HG02884 (cell line): ENCODE results near the gene THSD7B.
"Not testable (repeated sequence)": the region's sequence is repeated elsewhere in the genome, so short reads cannot be mapped to it uniquely, and the experiment has no call there.

ENCODE experiments used
- ATAC-seq: cut with Tn5 transposase; IDR thresholded peaks from one replicate; pipeline ENCODE4 v1.9.1; 2021; ENCODE audit warnings: mild to moderate bottlenecking, moderate library complexity; ENCODE audit not compliant: unreplicated experiment

THSD7B gene

DNA sequence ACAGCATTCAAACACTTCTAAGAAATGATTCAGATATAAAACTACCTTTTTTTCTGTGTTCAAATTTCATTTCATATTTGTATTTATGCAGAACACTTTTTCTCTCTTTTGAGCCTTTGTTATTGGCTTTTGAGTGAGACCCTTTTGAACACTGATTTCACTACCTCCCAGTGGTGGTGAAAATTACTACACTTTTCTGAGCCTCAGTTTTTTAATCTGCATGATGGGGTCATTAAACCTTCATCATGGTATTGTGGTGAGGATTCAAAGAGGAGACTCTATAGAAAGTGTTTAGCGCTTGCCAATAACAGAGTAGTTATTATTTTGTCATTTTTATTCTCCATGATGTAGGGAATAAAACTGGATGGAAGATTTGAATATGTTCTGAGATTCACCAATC lies 169.8 kb downstream of the THSD7B start:
- no peak for ATAC-seq

DNA sequence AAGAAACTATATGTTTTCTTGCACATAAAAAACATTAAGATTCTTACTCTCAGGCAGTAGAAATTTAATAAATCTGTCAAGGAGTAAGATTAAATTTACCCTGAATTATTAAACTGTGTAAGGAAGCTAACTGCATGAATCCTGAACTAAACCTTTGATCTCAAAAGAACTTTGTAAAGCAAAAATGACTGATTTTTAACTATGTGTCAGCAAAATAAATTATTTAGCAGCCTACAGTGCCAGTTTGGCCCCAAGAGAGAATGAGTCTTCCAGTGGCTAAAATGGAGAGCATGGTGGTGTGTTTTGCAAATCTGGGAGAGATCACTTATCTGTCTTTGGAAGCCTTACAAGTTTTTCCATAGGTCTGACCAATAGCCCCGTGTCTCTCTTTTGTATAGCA lies 190.7 kb downstream of the THSD7B start:
- no peak for ATAC-seq

DNA sequence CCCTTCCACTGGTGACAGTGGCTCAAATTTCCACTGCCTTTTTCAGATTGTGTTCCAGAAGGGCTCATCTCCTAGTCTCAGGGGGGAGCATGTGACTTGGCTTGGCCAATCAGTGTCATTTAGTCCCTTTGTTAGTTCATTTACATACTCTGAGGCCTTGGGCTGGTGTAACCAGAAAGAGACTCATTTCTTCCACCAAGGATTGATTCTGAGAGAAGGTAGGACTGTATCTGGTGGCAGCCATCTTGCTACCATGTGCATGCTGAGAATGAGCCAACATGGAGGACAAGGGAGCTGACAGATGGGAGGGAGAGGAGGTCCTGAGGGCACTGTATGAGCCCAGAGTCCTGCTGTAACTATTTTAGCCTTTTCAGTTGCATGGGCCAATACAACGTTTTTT lies 191.7 kb downstream of the THSD7B start:
- ATAC-seq, result no peak

DNA sequence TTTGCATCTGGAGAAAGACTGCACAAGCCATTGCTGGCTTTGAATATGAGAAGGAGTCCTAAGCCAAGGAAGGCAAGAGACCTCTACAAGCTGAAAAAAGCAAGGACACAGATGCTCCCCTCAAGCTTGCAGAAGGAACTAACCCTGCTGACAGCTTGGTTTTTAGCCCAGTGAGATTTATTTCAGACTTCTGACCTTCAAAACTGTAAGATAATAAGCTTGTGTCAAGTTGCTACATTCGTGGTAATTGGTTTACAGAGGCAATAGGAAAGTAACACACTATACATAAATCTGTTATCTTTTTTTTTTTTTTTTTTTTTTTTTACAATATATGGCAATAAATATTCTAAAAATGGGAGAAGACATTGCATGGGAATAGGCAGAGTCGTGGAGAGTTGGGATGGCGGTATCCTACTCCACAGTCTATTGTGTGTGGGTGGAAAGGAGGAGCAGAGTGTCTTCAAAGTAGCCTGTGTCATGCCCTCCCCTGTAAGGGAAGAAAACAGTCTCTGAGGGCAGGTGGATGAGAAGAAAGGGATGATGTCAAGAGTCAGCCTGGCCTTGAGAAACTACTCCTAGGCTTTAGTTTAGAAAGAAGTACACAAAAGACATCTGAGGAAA lies 196.9 kb downstream of the THSD7B start:
- no peak for ATAC-seq

DNA sequence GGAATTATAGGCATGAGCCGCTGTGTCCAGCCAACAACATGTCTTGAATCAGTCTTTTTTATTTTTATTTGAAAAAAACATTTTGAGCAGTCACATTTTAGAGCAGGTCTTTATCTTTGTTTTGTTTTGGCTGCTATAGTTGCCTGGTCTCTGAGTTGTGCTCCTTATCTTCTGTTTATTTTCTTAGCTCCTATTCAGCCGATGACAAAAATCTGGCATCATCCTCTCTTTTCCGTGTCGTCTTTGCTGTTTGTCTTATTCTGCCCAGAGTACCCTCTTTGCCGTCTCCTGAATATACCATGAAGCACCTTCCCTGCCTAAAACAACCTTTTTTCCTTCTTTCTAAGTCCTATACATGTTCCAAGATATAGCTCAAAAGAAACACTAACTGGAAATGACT lies 201.1 kb downstream of the THSD7B start:
- no peak for ATAC-seq

DNA sequence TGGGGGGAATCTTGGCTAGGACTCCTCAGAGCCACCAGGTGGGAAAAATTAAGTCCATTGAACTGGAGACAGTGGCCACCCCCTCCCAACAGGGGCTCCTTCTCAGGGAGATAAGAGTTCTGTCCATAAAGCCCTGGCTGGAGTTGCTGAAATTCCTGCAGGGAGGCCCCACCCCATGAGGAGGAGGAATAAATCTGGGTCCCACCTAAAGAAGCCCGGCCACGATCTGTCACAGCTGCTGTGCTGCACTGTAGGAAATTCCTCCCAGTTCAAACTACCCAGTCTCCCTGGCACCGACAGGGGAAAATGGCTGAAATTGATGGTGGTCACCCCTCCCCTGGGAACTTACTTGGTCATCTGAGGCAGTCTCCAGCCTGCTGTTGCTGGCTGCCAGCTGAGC lies 215.0 kb downstream of the THSD7B start:
- ATAC-seq, result no peak

DNA sequence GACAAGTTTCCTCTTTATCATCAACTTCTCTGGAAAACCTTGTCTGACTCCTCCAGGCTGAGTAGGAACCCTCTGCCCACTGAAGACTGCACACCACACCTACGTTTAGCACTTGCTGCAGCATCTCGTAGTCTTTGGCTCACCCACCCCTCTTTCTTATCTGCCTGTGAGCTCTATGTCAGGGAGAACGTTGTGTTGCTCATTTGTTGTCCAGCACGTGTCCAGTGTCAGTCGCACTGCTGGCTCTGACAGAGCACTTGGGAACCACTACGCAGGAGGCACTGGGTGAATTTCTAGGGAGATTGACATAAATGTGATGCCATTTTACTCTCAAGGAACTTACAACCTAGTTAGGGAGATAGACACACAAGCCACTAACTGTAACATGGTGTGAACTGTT lies 216.3 kb downstream of the THSD7B start:
- ATAC-seq, result not testable (repeated sequence)

DNA sequence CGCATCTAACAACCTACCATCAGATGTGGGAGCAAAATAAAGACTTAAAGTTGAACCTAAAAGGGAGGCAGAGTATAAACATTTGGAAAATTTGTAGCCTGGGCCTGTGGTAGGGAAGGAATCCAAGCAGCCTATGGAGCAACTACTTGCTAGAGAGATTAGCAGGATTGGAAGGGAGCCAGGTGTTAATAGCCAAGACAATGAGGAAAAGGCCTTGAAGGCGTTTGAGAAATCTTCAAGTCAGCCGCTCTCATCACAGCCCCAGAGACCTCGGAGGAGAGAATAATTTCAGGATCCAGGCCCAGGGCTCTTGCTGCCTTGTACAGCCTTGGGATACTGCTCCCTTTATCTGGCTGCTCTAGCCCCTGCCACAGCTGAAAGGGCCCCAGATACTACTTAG lies 219.7 kb downstream of the THSD7B start:
- no peak for ATAC-seq

DNA sequence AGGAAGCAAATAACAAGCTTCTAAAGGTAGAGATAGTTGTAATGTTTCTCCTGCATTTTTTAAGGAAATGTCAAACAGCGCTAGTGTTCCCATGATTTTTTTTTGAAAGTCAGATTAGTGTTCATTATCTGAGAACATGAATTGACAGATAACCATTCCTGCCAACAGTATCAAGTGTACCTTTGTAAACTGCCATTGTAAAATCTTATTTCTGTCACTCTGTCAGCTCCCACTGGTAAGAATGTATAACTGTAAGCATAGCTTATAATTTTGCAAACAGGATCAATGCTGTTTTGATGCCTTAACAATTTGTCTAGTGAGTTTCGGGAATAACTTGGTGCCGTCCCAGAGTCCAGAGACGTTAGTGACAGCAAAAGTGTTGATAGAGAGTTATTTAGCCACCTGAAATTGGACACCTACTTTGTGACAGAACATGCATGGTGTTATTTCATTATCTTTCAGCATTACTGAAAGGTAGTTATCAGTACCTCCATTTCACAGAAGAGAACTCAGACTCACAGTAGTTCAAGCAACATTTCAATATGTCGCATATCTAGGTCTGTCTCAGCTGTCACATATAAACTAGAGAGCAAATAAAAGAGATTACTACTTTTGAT lies 221.4 kb downstream of the THSD7B start:
- no peak for ATAC-seq

DNA sequence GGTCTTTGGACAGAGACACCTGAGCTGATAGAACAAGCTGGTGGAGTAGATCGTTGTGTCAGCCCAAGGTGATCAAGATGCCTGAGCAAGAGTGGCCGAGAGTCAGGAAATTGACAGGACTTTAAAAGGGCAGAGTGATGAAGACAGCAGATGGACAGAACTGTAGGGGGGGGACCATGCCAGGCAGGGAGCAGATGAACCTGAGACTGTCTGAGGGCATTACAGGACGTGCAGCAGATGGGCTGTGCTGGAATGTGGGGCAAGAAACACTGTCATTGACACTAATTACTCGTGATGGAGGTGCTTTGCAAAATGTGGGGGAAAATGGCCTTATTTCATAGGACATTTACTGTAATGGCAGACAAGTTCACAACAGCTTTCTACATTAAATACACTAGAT lies 225.0 kb downstream of the THSD7B start:
- no peak for ATAC-seq

DNA sequence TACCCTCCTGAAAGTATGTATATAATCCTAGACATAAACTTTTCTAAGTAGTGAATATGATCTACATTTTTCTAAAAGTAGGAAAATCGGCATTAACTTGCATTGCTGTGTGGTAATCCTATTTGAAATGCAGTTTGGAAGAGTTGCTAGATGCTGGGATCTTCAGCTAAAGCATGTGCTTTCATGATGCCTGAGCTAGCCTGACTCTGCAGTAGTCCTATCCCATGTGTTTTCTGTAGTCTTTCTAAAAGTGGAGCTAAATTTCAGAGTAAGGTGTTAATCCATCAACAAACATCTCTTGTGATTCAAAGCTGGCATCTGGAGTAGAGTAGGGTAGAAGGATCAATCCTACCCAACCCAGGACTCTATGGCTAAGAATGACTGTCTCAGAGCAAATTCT lies 229.4 kb downstream of the THSD7B start:
- no peak for ATAC-seq

DNA sequence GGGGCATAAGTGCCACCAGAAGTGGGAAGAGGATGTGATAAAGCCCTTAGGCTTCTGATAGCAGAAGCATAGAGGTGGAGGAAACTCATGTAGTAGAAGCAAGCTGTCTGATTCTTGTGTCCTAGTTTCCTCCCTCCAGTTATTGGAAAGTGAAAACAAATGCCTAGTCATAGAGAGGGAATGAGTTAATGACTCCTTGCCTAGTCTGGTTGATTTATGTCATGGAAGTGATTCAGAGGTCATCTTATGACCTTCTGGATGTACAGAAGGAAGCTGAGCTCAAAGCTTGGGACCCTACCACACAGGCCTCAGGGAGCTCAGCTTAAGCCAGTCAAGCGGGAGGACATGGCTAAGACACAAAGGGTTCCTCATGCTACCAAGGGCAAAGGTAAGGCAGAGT lies 232.2 kb downstream of the THSD7B start:
- no peak for ATAC-seq

DNA sequence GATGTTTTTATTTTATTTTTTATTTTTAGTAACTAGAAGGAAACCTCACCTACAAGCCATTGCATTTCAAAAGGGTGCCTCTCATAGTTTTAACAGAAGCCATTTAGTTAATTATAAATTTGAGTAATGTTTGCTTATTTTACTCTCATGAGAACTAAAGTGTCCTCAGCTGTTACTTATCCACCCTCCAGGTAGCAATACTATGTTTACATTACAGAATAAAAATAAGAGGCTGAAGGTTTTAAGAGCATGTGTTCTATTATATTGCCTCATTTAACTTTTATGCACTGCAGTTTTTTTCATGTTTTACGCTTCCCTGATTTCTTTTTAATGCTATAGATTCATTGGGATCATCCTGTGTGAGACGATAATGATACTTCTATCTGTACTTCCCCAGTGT lies 235.5 kb downstream of the THSD7B start:
- ATAC-seq, result no peak

DNA sequence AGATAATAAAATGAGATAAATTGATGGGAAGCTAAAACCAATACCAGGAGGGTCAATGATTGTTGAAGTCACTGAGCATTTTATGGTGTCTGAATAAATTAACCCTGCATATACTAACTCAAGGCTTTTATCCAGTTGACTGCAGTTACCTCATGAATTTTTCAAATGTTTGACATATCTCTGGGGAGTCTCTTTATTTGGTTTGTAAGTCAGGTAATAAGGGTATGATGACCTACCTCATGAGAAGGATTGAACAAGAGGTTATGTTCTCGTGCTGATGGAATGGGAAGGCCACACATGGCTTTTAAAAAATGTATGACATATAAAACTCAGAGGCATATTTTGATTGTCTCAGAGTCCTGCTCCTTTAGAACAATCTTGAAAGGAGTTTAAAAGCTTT lies 237.6 kb downstream of the THSD7B start:
- ATAC-seq, result no peak

DNA sequence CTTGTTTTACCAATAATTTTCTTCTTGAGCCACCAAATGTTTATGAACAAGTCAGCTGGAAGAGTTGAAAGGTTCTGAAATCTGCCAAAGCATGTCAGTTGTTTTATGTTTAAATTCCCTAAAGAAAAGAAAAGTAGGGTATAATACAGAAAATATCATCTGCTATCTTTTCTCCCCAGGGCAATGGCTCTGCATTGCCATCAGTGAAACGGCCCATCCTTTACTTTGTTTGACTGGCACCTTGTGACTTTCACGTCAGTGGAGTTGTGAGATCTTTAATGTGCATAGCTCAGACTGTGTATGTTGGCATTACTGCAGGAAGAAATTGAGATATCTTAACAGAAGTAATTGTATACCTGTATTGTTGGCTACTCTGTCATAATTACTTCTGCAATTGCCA lies 239.9 kb downstream of the THSD7B start:
- ATAC-seq, result no peak

DNA sequence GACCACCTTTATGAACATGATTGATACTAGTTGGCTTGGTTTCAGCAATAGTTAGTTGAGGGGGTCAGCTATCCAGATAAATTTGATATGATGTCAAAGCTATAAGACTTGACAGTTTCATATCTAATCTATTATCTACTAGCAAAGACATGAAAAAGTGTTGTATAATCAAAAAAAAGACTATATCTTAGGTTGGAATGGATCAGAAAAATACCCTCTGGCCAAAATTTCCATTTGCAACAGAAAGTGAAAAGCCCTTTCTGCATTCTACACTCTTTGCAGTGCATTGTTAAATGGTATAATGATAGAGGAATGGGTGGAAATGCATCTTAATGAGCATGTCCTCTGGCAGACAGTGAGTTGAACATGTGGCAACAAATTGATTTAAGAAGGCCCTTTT lies 242.6 kb downstream of the THSD7B start:
- no peak for ATAC-seq

DNA sequence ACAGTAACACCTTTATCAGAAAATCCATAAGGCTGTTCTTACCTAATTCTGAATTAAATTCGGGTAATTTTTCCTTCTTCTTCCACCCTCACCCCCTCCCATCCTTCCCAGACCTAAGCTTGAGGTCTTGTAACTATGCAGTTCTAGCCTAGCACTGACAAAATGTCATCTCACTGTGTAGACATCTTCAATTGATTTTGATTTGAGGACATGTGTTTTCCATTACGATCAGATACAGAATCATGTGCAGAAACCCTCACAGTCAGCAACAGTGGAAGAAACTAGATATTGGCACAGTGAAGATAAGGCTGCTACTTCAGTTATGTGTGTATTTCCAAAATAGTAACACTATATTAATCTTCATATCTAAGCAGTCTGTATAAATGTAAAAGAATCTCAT lies 244.6 kb downstream of the THSD7B start:
- ATAC-seq, result no peak

DNA sequence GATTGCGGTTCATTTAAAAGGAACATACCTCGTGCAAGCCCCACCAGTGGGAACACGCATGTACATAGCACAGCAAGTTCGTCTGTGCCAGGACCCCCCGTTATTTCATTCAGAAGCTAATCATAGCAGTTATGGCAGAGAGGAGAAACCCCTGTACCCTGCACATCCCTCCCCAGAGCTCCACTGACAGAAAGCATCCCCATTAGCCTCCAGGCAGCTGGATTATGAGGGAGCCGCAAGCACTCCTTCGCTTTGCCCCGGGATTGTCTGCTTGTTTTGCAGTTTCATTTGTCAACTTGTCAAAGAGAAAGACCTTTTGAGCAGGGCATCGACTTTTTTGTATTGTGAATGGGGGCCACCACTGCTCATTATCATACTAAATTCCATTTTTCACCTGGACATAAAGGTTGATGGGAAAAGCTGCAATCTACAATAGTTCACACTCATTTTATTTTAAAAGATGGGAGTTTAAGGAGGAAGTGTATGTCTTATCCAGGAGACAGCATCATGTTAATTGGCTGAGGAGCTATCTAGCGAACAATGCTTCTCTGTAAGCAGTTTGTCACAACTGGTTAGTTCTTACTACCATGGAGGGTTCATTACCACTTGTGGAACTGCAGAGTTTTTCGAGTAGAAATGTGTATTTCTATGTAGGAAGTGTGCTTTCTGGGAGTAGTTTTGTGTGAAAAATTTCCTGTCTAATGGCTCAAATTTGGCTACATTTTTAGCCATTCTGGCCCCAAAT lies 255.3 kb downstream of the THSD7B start:
- no peak for ATAC-seq

DNA sequence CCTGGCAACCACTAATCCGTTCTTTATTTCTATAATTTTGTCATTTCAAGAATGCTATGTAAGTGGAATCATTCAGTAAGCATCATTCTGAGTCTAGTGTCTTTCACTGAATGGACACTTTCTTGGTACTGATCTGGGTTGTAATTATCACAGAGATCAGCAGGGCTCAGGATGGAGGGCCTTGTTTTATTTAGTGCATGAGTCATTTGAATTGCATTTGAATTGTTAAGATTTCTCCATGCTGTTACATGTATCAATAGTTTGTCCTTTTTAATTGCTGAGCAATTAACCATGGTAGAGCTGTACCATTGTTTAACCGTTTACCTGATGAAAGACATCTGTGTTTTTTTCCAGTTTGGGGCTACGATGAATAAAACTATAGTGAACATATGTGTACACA lies 256.4 kb downstream of the THSD7B start:
- no peak for ATAC-seq

DNA sequence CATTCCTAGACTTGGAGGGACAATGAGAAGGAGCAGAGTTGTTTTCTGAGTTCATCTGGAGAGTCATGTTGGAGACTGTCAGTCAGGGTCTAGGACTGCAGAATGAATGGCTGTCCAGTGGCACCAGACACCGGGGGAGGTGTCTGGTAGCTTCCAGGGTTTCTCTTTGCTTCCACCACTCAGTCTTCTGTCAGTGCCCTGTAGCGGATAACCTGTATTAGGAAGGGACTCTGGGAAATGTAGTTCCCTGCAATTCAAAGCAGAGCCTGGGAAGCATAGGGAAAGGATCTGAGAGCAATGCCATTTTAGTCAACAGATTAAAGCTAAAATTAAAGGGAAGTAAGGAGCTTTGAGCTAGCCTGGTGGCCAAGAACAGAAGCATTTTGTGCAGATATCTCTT lies 257.9 kb downstream of the THSD7B start:
- no peak for ATAC-seq

DNA sequence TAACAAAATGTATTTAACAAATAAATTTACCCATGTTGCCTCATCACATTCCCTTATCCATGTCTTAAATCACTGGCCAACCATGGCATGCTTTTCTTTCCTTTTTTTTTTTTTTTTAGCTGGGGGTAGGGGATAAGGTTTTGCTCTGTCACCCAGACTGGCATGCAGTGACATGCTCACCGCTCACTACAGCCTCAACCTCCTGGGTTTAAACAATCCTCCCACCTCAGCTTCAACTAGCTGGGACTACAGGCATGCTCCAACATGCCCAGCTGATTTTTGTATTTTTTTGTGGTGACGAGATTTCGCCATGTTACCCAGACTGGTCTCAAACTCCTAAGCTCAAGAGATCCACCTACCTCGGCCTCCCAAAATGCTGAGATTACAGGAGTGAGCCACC lies 266.4 kb downstream of the THSD7B start:
- ATAC-seq, result no peak

DNA sequence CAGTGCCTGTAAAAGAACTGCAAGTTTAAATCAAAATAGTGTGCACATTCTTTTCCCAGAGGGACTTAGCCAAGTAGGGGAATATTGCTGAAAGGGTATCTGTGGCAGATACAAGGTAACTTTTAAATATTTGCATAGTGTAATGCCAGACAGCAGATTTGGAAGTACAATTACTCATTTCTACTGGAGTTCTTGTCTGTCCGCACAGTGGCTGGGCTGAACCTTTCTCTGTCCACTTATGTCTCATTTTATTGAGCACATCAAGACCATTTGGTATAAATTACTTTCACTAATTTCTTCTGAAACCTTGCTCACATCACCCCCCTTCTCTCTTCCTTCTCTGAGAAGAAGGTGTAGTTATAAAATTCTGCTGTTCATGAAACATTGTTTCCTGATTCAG lies 271.3 kb downstream of the THSD7B start:
- no peak for ATAC-seq
